NCI-H226 (cell line): ENCODE measurements around the gene PRKAG1.

Experiments
- DNase-seq: peaks from one replicate; pipeline ENCODE4 v3.0.0-alpha.2; 2015

The PRKAG1 gene

GRCh38 chr12:49000346-49000745 lies 18.2 kb downstream of the PRKAG1 start:
- no peak for DNase-seq

GRCh38 chr12:48999371-49000131 lies 19.0 kb downstream of the PRKAG1 start, which contains the start of gene DDN:
Gene DDN (minus strand): TSS chr12:48999375. CDS start chr12:48999287, 88 bp downstream.
- no peak for DNase-seq

GRCh38 chr12:48998497-48999353 lies 19.9 kb downstream of the PRKAG1 start:
- DNase-seq: no peak

- no peak for DNase-seq
Measured at GRCh38 chr12:48997719-48998496, 20.7 kb downstream of the PRKAG1 start.

- DNase-seq: no peak
Measured at GRCh38 chr12:48996794-48997718, 21.5 kb downstream of the PRKAG1 start.

- DNase-seq: peak; percentile 74
Measured at GRCh38 chr12:48995086-48995879, 23.3 kb downstream of the PRKAG1 start.

- DNase-seq: no peak
Measured at GRCh38 chr12:48994224-48995085, 24.1 kb downstream of the PRKAG1 start.

- DNase-seq: peak; percentile 64
Measured at GRCh38 chr12:48993787-48994186, 24.8 kb downstream of the PRKAG1 start.

GRCh38 chr12:48991247-48992050 lies 27.1 kb downstream of the PRKAG1 start:
- DNase-seq: no peak

GRCh38 chr12:48990552-48990951 lies 28.0 kb downstream of the PRKAG1 start:
- no peak for DNase-seq

- no peak for DNase-seq
Measured at GRCh38 chr12:48988030-48988649, 30.4 kb downstream of the PRKAG1 start.

GRCh38 chr12:48986720-48987291 lies 31.8 kb downstream of the PRKAG1 start:
- no peak for DNase-seq

GRCh38 chr12:48985901-48986300 lies 32.7 kb downstream of the PRKAG1 start:
- DNase-seq: no peak

- no peak for DNase-seq
Measured at GRCh38 chr12:48985475-48985897, 33.1 kb downstream of the PRKAG1 start.

- DNase-seq: no peak
Measured at GRCh38 chr12:48982397-48983080, 36.0 kb downstream of the PRKAG1 start.

- DNase-seq: no peak
Measured at GRCh38 chr12:48981757-48982157, 36.8 kb downstream of the PRKAG1 start.

GRCh38 chr12:48980953-48981756 lies 37.4 kb downstream of the PRKAG1 start:
- no peak for DNase-seq
